H54 (cell line): ENCODE results near the gene SPIB.

Experiments
- DNase-seq: peaks from one replicate; pipeline ENCODE4 v3.0.0; 2011; ENCODE audit warnings: low spot score, mixed read lengths; ENCODE audit not compliant: insufficient read length
- FAIRE-seq: peaks from 3 replicates; lab custom pipeline; 2011; peaks lifted over from hg19 to GRCh38; lab: Jason Lieb, UNC
- POLR2A ChIP-seq: IDR thresholded peaks from 2 replicates; pipeline ENCODE4 v1.6.1; 2011; ENCODE audit warnings: low read depth, mild to moderate bottlenecking, low read length

SPIB gene

GRCh38 chr19:50480281-50481111 is 61.8 kb downstream of the SPIB start:
- DNase-seq = no peak
- no peak for TF ChIP-seq POLR2A
- FAIRE-seq = no peak
